ENCODE measurements around the gene SPG7.
A peak's percentile ranks its signal among the peaks of the same experiment; 100 is the strongest.
"Not testable (repeated sequence)": the region's sequence is repeated elsewhere in the genome, so short reads cannot be mapped to it uniquely, and the experiment has no call there.

Gene SPG7

GRCh38 chr16:89507834-89508590, at the start of gene SPG7:
TSS of gene SPG7 (plus strand) at chr16:89508403. CDS start at chr16:89508418, 15 bp downstream.
- peak; percentile 58 to 83 for DNase-seq (ENCODE audit: extremely low read depth in 1 of 2, low read depth in 1 of 2)

DNA sequence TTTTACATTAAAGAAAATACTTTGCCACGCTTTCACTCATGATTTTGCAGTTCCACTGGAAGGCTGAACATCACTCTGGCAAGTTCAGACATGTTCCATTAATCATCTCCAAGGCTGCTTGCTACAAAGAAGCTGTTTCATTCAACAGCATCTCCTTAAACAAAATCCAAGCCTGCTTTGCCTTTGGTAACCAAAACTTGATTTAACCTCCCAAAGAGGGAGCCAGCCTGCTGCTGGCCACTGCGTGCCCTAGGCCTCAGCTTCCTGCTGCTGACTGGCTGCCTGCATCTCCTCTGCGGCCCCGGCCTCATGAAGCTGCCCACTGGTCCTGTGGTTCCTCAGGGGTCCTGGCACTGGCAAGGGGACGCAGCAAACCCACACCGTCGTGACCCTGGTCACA, 49.7 kb upstream of the SPG7 start:
- DNase-seq (ENCODE audit: extremely low read depth in 1 of 2, low read depth in 1 of 2) = no peak

GRCh38 chr16:89458967-89459366, 49.2 kb upstream of the SPG7 start:
- DNase-seq (ENCODE audit: extremely low read depth in 1 of 2, low read depth in 1 of 2) = no peak

DNA sequence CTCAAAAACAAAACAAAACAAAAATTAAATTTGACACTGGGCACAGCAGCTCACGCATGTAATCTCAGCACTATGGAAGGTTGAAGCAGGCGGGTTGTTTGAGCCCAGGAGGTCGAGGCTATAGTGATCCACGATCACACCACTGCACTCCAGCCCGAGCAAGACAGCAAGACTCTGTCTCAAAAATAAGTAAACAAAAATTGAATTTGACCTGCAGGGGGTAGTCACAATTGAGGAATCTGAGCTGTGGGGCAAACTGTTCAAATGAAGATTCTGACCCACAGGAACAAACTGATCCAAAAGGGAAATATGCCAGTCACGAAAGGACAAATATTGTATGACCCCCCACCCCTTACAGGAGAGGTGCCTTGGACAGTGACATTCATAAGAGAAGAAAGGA, 47.6 kb upstream of the SPG7 start:
- no peak for DNase-seq (ENCODE audit: extremely low read depth in 1 of 2, low read depth in 1 of 2)

DNA sequence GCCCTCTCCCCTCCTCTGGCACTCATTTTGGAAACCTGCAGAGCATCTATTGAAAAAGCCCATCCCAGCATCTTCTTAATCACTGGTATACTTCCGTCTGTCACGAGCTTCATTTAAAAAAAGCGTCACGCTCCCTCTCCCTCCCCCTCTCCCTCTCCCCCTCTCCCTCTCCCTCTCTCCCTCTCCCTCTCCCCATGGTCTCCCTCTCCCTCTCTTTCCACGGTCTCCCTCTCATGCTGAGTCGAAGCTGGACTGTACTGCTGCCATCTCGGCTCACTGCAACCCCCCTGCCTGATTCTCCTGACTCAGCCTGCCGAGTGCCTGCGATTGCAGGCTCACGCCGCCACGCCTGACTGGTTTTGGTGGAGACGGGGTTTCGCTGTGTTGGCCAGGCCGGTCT, 46.3 kb upstream of the SPG7 start:
- DNase-seq (ENCODE audit: extremely low read depth in 1 of 2, low read depth in 1 of 2) = not testable (repeated sequence)

GRCh38 chr16:89462639-89463038, 45.6 kb upstream of the SPG7 start:
- DNase-seq (ENCODE audit: extremely low read depth in 1 of 2, low read depth in 1 of 2) = not testable (repeated sequence)

DNA sequence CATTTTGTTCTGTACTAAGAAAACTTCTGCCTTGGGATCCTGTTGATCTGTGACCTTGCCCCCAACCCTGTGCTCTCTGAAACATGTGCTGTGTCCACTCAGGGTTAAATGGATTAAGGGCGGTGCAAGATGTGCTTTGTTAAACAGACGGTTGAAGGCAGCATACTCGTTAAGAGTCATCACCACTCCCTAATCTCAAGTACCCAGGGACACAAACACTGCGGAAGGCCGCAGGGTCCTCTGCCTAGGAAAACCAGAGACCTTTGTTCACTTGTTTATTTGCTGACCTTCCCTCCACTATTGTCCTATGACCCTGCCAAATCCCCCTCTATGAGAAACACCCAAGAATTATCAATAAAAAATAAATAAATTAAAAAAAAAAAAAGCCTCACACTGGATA, 44.9 kb upstream of the SPG7 start:
- DNase-seq (ENCODE audit: extremely low read depth in 1 of 2, low read depth in 1 of 2) = not testable (repeated sequence)

GRCh38 chr16:89466920-89467319, 41.3 kb upstream of the SPG7 start:
- DNase-seq (ENCODE audit: extremely low read depth in 1 of 2, low read depth in 1 of 2) = no peak

DNA sequence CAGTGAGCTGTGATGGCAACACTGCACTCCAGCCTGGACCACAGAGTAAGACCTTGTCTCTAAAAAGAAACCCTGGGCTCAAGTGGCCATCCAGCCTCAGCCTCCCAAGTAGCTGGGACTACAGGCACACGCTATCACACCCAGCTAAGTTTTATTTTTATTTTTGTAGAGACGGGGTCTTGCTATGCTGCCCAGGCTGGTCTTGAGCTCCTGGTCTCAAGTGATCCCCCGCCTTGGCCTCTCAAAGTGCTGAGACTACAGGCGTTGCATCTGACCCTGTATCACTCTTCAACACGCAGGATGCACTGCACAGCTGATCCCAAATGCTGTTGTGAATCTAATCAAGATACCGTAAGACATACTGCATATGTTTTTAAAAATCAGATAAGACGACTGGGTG, 40.8 kb upstream of the SPG7 start:
- no peak for DNase-seq (ENCODE audit: extremely low read depth in 1 of 2, low read depth in 1 of 2)

DNA sequence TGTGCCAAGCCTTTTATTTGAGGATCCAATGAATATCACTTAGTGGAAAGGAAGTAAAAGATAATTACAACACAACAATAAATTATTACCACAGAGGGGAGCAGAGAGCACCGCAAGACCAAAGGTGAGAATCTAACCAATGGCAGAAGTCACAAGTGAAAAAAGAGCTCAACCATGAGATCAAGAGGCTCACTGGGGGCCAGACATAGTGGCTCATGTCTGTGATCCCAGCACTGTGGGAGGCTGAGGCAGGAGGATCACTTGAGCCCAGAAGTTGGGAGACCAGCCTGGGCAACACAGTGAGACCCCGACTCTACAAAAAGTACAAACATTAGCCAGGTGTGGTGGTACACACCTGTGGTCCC, 35.5 kb upstream of the SPG7 start:
- DNase-seq (ENCODE audit: extremely low read depth in 1 of 2, low read depth in 1 of 2) = no peak

DNA sequence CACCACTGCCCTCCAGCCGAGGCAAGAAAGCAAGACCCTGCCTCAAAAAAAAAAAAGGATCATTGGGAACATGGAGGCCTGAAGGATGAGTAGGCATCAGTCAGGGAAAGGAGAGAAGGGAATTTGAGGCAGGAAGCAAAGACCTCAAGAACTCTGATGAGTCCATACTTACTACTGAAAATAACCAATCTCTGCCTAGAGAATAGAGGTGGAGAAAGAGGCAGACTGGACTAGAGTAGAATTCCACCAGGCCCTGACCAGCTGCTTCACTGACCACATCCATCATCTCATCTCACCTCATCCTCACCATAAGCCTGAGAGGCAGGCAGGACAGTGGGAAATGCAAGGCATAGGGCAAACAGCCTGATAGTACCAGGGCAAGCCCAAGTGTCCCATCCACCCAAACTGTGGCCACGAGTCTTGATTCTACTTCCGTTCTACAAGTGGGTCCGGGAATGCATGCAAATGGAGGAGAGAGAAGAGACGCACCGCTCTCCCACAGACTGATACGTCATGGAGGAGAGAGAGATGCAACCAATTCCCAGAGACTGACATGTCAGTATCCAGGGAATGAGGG, 35.0 kb upstream of the SPG7 start:
- DNase-seq (ENCODE audit: extremely low read depth in 1 of 2, low read depth in 1 of 2) = no peak

DNA sequence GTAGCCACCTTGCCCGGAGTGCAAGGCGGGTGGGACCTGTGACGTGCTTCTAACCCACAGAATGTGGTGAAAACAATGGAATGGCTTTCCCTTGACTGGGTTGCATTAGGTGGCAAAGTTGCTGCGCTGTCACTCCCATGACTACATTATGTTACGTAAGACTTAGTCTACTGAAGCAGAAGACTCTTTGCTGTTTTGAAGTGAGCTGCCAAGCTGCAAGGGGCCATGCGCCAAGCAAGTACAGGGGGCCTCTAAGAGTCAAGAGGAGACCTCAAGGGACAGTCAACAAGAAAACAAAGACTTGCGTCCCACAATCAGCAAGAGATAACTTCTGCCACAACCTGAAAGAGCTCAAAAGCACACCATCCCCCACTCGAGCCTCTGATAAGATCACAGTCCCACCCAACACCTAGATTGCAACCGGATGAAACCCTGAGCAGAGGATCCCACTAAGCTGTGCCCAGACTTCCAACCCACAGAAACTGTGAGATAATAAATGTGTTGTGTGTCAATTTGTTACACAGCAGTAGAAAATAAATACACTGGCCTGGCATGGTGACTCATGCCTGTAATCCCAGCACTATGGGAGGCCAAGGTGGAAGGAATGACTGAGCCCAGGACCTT, 34.3 kb upstream of the SPG7 start:
- no peak for DNase-seq (ENCODE audit: extremely low read depth in 1 of 2, low read depth in 1 of 2)

GRCh38 chr16:89475144-89475543, 33.1 kb upstream of the SPG7 start:
- DNase-seq (ENCODE audit: extremely low read depth in 1 of 2, low read depth in 1 of 2) = no peak

DNA sequence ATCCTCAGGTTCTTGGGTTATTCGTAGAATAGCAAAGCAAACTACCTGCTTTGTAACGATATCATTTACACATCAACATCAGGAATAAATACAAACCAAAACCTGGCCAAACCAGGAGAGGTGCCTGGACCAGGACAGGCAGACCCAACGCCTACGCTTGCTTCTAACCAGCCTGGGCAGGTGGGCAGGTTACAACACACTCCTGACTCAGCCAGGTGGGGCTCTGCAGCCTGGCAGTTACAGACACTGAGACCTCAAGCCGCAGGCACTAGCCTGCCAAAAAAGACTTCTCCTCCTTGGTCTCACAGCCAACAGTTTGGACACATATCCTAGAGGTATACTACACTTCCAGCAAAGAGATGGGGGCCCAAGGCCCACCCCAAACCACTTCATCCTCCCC, 31.8 kb upstream of the SPG7 start:
- DNase-seq (ENCODE audit: extremely low read depth in 1 of 2, low read depth in 1 of 2) = no peak

GRCh38 chr16:89476811-89477261, 31.4 kb upstream of the SPG7 start:
- DNase-seq (ENCODE audit: extremely low read depth in 1 of 2, low read depth in 1 of 2) = no peak

GRCh38 chr16:89478576-89479221, 29.5 kb upstream of the SPG7 start:
- no peak for DNase-seq (ENCODE audit: extremely low read depth in 1 of 2, low read depth in 1 of 2)

DNA sequence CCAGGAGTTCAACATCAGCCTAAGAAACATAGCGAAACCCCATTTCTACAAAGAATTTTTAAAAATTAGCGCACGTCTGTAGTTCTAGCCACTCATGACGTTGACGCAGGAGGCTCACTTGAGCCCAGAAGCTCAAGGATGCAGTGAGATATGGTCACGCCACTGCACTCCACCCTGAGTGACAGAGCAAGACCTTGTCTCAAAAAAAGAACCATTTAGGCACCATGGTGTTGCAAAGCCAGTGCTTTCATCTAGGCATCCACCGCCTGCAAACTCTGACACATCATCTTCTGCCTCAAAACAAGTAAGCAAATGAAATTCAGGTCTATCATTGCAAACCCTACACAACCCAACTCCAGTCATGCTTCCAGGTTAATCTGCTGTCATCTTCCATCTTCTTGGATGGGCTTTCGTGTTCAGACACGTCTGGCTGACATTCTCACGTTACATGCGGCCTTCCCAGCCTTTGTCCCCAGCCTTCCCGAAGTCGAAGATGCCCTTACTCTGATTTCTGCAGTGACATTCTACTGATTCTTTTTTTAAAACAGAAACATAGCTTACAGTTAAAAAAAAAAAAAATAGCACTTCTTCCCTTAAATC, 26.7 kb upstream of the SPG7 start:
- DNase-seq (ENCODE audit: extremely low read depth in 1 of 2, low read depth in 1 of 2) = no peak

- no peak for DNase-seq (ENCODE audit: extremely low read depth in 1 of 2, low read depth in 1 of 2)
These were observed 25.9 kb upstream of the SPG7 start for GRCh38 chr16:89482150-89482816.

- no peak for DNase-seq (ENCODE audit: extremely low read depth in 1 of 2, low read depth in 1 of 2)
These were observed 25.4 kb upstream of the SPG7 start for GRCh38 chr16:89482817-89483205.

GRCh38 chr16:89484041-89484501, 24.1 kb upstream of the SPG7 start:
- no peak for DNase-seq (ENCODE audit: extremely low read depth in 1 of 2, low read depth in 1 of 2)
